Measurements from ENCODE around the gene MFN1.

The MFN1 gene

GRCh38 chr3:179436517-179436916, 89.0 kb downstream of the MFN1 start:
- no peak for DNase-seq (ENCODE audit: low read depth)

DNA sequence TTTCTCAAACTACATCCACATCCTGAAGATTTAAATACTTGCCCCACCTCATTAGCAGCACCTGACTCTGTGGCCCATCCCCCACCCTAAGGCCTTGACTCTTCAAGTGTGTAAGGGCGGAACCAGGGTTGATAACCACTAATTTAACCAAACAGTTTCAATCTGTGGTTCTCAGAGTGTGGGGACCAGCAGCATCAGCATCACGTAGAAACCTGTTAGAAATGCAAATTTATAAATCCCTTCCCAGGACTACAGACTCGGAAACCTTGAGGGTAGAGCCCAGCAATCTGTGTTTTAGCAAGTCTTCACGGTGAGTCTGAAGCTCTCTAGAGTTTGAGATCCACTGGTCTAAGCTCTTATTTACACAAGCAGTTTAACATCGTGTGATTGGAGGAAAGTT, 91.3 kb downstream of the MFN1 start:
- DNase-seq (ENCODE audit: low read depth), result no peak
- TF ChIP-seq, protein P1, sequence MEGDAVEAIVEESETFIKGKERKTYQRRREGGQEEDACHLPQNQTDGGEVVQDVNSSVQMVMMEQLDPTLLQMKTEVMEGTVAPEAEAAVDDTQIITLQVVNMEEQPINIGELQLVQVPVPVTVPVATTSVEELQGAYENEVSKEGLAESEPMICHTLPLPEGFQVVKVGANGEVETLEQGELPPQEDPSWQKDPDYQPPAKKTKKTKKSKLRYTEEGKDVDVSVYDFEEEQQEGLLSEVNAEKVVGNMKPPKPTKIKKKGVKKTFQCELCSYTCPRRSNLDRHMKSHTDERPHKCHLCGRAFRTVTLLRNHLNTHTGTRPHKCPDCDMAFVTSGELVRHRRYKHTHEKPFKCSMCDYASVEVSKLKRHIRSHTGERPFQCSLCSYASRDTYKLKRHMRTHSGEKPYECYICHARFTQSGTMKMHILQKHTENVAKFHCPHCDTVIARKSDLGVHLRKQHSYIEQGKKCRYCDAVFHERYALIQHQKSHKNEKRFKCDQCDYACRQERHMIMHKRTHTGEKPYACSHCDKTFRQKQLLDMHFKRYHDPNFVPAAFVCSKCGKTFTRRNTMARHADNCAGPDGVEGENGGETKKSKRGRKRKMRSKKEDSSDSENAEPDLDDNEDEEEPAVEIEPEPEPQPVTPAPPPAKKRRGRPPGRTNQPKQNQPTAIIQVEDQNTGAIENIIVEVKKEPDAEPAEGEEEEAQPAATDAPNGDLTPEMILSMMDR (IDR thresholded peaks at IDR 0.05; ENCODE audit: control insufficient read depth, insufficient read depth, low read depth, low read length, missing control alignments), result no peak

More at GRCh38 chr3:179436517-179436916, 89.0 kb downstream of the MFN1 start:
- H3K4me3 ChIP-seq (ENCODE audit: control insufficient read depth, low read depth, low read length), result no peak overlapping the region
- TF ChIP-seq, protein P1 (IDR thresholded peaks at IDR 0.05; ENCODE audit: control insufficient read depth, insufficient read depth, low read depth, low read length, missing control alignments), result no peak

More for the DNA sequence above, 91.3 kb downstream of the MFN1 start:
- H3K4me3 ChIP-seq (ENCODE audit: control insufficient read depth, low read depth, low read length), result no peak overlapping the region
